ENCODE data around the gene LIPC.

LIPC gene

GRCh38 chr15:58512522-58512921, 80.7 kb downstream of the LIPC start:
- Histone ChIP-seq H3K4me2 (ENCODE audit: insufficient read depth, low read length) (no peak overlapping the region), H4K20me1 (ENCODE audit: insufficient read depth, low read length) (no peaks in the 10 kb centered on the region), H3K9ac (ENCODE audit: low read depth, low read length) (no peak overlapping the region), H3K4me1 (ENCODE audit: insufficient read depth, low read length) (peaks cover 21% of the 10 kb centered on the region), H3K27ac (ENCODE audit: low read length) (no peak overlapping the region), H3K27me3 (ENCODE audit: insufficient read depth, low read length, poor library complexity) (no peaks in the 10 kb centered on the region), H3K4me3 (ENCODE audit: low read depth in 1 of 2, low read length in 2 of 2) (no peak overlapping the region), H3K9me3 (ENCODE audit: insufficient read depth, low read length, severe bottlenecking) (no peaks in the 10 kb centered on the region), H3K79me2 (ENCODE audit: insufficient read depth, low read length) (no peaks in the 10 kb centered on the region), H3K36me3 (ENCODE audit: insufficient read depth, low read length) (no peaks in the 10 kb centered on the region), H2AFZ (ENCODE audit: low read depth, low read length) (no peak overlapping the region)
- ATAC-seq (ENCODE audit: insufficient read depth, low read depth) (no peak), DNase-seq (no peak)
- no peak for TF ChIP-seq CTCF (IDR thresholded peaks at IDR 0.05; ENCODE audit: borderline replicate concordance, extremely low read depth, low read length, poor library complexity, severe bottlenecking)
- TF ChIP-seq EZH2 (IDR thresholded peaks at IDR 0.05; ENCODE audit: borderline replicate concordance, low read depth, low read length, severe bottlenecking), result no peak

- Histone ChIP-seq H2AFZ (ENCODE audit: low read depth, low read length) (no peak overlapping the region), H3K9ac (ENCODE audit: low read depth, low read length) (no peak overlapping the region), H3K79me2 (ENCODE audit: insufficient read depth, low read length) (no peaks in the 10 kb centered on the region), H3K4me1 (ENCODE audit: insufficient read depth, low read length) (peaks cover 26% of the 10 kb centered on the region), H3K9me3 (ENCODE audit: insufficient read depth, low read length, severe bottlenecking) (no peaks in the 10 kb centered on the region), H3K27me3 (ENCODE audit: insufficient read depth, low read length, poor library complexity) (no peaks in the 10 kb centered on the region), H3K27ac (ENCODE audit: low read length) (no peak overlapping the region), H3K4me2 (ENCODE audit: insufficient read depth, low read length) (no peak overlapping the region), H3K36me3 (ENCODE audit: insufficient read depth, low read length) (no peaks in the 10 kb centered on the region), H4K20me1 (ENCODE audit: insufficient read depth, low read length) (no peaks in the 10 kb centered on the region), H3K4me3 (ENCODE audit: low read depth in 1 of 2, low read length in 2 of 2) (no peak overlapping the region)
- no peak for ATAC-seq (ENCODE audit: insufficient read depth, low read depth)
- no peak for DNase-seq
- TF ChIP-seq EZH2 (IDR thresholded peaks at IDR 0.05; ENCODE audit: borderline replicate concordance, low read depth, low read length, severe bottlenecking), result no peak
- TF ChIP-seq CTCF (IDR thresholded peaks at IDR 0.05; ENCODE audit: borderline replicate concordance, extremely low read depth, low read length, poor library complexity, severe bottlenecking), result no peak
Measured at GRCh38 chr15:58513008-58513407, 81.2 kb downstream of the LIPC start.

- Histone ChIP-seq H3K4me3 (ENCODE audit: low read depth in 1 of 2, low read length in 2 of 2) (no peak overlapping the region), H3K9me3 (ENCODE audit: insufficient read depth, low read length, severe bottlenecking) (no peaks in the 10 kb centered on the region), H3K4me1 (ENCODE audit: insufficient read depth, low read length) (peaks cover 34% of the 10 kb centered on the region), H3K36me3 (ENCODE audit: insufficient read depth, low read length) (no peaks in the 10 kb centered on the region), H3K27me3 (ENCODE audit: insufficient read depth, low read length, poor library complexity) (no peaks in the 10 kb centered on the region), H3K27ac (ENCODE audit: low read length) (no peak overlapping the region), H2AFZ (ENCODE audit: low read depth, low read length) (no peak overlapping the region), H3K4me2 (ENCODE audit: insufficient read depth, low read length) (no peak overlapping the region), H4K20me1 (ENCODE audit: insufficient read depth, low read length) (no peaks in the 10 kb centered on the region), H3K9ac (ENCODE audit: low read depth, low read length) (no peak overlapping the region), H3K79me2 (ENCODE audit: insufficient read depth, low read length) (no peaks in the 10 kb centered on the region)
- DNase-seq (no peak), ATAC-seq (ENCODE audit: insufficient read depth, low read depth) (no peak)
- TF ChIP-seq CTCF (IDR thresholded peaks at IDR 0.05; ENCODE audit: borderline replicate concordance, extremely low read depth, low read length, poor library complexity, severe bottlenecking) (no peak), EZH2 (IDR thresholded peaks at IDR 0.05; ENCODE audit: borderline replicate concordance, low read depth, low read length, severe bottlenecking) (no peak)
Measured at GRCh38 chr15:58513726-58514336, 82.0 kb downstream of the LIPC start.

Measured in DND-41 (cell line).